Stromal cell of bone marrow (primary cell): ENCODE measurements around the gene LIMK1.
A peak's percentile ranks its signal among the peaks of the same experiment; 100 is the strongest.
"Not testable (repeated sequence)": the region's sequence is repeated elsewhere in the genome, so short reads cannot be mapped to it uniquely, and the experiment has no call there.

ENCODE experiments used
- DNase-seq: peaks from one replicate; pipeline ENCODE4 v3.0.0-alpha.2; 2012; ENCODE audit warnings: low read depth

Gene LIMK1

DNA sequence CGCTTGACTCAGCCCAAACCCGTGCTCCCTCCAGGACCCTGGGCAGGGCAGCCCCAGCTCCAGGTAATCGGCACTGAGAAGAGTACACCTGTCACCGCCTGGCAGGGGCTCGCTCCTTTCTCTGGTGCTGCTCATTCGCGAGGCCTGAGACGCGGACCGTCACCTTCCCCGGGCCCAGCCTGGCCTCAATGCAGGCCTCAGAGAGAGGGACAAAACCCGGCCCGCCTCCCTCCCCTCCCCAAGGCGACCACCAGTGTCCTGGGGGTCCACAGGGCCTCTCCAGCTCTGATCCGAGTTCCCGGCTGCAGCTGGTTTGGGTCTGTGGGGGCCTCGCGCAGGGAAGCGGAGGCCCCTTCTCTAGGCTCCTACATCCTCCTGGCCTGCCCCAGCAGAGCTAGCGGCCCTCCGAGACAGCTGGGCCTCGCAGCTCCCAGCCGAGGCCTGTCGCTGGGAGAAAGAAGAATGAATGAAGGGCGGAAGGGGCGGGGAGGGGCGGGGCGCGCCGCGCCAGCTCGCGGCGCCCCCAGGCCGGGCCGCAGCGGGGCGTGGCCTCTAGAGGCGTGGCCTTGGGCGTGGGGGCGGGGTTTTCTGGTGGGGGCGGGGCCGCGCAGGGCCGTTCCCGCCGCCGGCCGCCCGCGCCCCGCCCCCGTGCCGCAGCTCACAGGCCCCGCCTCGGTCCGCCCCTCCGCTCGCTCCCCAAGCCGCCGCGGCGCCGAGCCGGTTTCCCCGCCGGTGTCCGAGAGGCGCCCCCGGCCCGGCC is at the start of gene LIMK1:
LIMK1 (plus strand) TSS at position 688 of the 760 bp plus-strand sequence. CDS start 187 bp downstream, outside the sequence.
- DNase-seq: peak; percentile 40

DNA sequence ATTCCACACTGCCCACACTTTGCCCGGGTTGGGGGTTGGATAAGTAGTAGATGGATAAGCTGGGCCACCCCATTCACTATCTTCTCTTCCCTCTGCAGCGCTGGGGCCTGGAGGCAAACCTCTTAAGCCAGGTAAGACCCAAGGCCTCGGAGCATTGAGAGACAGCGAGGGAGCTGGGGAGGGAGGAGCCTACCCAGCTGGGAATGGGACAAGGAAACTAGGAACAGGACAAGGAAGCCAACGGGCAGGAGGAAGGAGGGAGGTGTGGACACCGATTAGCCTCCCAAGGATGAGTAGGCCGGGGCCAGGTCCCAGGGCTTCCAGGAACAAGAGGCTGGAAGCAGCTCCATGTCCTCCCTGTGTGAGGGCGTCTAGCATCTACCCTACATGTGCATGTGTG is 46.0 kb upstream of the LIMK1 start:
- DNase-seq: no peak

DNA sequence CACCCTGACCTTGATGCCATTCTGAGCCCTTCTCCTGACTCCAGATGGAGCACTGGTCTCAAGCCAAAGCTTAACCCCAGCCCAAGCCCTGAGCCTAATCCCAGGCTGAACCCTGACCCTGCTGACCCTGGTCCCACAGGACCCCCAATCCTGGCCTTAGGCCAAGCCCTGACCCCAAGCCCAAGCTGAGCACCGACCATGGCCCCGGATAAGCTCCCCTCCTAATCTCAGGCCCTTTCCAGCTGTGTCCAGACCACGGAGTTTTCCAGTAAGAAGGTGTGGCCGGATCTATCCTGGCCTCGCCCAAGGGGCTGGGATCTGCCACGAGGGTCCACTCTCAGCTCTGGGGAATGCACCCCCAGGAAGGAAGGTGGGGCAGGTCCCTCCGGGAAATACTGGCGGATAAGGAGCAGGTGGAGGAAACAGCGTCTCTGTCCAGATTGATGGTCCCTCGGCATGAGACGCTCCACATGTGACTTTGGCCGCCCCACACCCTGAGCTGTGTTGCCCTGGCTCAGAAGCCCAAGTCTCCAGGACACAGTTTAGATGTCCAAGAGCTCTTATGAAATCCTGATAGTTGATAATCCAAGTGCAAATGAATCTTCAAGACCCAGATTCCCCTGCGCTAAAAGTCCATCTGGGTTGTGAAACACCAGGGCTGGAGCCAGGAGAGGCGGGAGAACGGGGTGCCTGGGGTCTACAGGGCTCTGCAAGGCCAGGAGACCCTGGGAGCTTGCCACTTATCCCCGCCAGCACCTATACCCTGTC is 45.2 kb upstream of the LIMK1 start:
- DNase-seq: no peak

DNA sequence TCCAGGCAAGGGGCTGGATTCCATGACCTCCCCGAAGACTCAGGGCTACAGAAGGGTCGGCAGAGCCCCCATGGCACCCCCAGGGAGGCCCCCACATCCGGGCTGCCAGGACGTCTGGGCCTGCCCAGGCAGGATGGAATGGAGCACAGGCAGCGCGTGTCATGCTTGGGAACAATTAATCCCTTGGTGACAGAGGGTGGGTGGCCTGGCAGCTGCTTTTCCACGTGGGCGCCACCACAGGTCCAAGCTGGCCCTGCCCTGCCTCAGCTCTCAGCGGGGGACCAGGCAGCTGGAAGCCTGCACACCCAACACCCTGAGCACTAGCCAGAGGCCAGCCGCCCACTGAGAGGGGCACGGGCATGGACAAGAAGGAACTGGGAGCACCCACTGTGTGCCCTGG is 44.3 kb upstream of the LIMK1 start:
- no peak for DNase-seq

DNA sequence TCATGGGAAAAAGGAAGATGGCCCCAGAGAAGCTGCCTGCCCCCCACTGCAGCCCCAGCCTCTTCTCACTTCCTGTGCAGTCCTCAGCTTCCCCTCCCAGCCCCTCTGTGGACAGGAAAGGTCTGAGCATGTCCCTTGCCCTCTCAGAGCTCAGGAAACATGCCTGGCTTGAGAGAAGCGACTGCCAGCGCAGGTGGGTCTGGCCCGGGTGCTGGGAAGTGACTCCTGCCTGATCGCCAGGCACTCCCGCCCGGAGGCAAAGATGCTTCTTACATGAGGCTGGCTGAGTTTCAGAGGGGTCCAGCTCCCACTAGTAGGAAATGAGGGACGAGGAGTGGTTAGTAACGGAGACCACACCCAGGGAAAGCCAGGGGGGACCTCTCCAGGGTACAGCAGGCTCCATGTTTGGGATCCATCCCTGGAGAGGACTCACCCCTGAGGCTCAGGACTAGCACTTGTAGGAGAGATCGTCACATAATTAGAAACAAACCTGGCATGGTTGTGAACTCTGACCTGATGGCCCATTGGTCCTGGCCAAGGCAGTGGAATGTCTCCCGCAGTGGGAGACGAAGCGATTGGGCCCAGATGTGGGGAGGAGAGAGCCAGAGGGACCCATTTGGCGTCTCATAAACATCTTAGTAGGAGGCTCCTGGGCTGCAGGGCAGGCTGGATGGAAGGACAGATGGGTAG is 43.4 kb upstream of the LIMK1 start:
- no peak for DNase-seq

DNA sequence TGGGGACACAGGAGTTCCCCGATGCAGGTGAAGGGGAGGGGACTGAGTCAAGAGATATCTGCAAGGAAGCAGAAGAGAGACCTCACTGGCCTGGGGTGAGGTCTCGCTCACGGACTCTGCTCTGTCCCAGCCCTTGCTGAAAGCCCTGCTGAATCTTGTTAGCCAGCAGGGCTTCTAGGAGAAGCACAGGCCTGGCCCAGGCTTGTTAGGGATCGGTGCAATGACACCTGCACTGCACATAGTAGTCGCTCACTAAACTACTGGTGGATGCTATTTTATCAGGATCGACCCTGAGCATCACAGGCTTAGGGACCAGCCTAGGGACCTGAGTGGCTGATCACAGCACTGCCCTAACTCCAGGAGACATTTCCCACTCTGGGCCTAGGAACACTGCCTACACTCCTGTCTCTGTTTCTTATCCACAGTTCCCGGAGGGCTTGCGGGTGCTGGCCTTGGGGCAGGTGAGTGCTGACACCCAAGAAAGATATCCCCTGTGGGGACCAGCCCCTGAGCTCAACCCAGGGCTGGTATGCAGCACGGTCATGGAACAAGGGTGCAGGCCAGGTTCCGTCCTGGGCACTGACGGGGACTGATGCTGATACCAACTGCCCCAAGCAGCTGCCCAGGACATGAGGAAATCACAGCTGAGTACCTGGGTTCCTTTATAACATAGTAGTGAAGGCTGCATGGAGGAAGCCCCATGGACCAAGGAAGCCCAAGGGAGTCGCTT is 42.6 kb upstream of the LIMK1 start:
- DNase-seq: no peak

DNA sequence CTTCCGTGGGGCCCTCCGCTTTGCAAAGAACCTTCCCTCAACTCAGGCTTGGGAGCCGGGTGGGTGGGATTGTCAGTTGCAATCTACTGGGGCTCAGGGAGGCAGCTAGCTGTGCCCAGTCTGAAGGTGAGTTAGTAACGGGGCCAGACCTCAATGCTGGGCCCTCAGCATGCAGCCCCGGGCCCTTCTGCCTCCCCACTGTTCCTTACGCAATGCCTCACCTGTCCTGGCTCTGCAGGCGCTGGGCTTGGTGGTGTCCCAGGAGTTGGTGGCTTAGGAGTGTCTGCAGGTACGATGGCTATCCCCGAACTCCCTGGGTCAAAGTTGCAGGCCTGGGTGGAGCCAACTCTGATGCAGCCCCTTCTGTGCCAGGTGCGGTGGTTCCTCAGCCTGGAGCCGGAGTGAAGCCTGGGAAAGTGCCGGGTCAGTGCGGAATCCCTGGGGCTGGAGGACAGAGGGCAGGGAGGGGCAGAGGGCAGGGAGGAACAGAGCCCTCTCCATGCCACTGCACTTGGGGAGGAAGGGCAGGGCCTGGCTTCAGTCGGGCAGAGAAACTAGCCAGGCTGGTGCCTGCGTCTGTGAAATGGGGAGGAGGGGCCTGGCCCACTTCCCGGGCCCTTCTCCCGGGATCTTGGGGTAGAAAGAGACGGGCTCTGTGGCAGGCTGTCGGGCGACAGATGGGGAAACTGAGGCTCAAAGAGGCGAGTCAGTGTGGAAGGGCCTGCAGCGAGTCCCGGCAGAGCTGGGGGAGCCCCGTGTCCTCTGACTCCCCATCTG is 40.7 kb upstream of the LIMK1 start:
- no peak for DNase-seq

DNA sequence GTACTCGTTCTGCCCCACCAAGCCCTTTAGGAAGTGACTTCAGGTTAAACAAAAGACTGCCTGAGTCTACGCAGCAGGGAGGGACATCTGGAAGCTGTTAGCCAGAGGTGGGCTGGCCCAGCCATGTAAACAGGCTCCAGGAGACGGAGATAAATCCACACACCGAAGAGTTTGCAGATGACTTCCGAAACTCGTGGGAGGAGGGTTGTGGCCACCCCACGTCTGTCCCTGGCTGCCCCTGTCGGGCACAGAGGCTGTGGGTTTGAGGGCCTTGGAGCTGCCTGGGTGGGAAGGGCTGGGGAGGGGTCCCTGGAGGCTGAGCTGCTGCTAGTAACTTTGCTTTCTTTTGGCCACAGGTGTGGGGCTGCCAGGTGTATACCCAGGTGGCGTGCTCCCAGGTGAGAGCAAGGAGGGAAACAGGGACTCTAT is 40.1 kb upstream of the LIMK1 start:
- DNase-seq: no peak

DNA sequence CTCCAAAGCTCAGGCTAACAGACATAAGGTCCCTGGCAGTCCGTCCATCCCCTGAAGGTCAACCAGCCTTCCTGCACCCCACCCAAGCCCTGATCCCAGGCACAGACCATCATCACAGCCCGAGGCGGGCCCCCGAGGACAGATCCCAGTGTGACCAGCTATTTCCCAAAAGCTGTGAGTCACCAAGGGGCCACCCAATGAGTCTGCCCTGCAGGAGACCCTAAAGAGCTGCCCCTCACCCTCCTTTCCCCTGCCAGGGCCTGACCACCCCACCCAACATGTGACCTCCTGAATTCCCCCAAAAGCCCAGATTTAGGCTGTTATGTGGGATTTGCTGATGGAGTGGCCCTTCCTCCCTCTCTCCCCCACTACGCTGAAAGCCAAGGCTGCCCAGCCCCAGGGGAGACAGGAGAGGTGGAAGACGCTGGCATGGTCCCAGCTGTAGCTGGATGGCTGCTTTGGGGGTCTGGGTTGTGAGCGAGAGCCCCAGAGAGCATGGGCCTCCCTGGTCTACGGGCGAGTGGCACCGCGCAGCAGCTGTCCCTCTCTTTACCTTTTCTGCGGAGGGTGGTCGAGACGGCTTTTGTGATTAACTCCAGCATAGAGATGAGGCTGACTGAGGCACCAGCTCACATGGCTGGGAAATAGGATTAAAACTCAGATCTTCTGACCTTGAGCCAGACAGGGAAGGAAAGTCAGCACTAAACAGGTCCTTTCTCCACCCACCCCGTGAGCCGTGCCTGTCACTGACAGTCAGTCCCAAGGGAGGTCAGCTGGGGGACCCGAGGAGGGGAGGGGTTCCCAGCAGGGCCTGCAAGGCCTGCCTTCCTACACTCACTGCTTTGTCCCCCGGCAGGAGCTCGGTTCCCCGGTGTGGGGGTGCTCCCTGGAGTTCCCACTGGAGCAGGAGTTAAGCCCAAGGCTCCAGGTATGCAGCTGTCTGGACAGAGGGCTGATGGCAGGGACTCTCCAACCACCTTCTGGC is 38.9 kb upstream of the LIMK1 start:
- DNase-seq: no peak

DNA sequence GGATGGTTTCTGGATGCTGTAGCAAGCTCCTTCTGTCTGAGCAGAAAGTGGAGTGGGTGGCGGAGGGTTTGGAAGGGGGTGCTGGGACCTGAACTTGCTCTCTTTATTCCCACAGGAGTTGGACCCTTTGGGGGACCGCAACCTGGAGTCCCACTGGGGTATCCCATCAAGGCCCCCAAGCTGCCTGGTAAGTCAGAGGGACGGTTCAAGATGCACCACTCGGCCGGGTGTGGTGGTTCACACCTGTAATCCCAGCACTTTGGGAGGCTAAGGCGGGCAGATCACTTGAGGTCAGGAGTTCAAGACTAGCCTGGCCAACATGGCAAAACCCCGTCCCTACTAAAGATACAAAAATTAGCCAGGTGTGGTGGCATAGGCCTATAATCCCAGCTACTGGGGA is 37.0 kb upstream of the LIMK1 start:
- DNase-seq: not testable (repeated sequence)

DNA sequence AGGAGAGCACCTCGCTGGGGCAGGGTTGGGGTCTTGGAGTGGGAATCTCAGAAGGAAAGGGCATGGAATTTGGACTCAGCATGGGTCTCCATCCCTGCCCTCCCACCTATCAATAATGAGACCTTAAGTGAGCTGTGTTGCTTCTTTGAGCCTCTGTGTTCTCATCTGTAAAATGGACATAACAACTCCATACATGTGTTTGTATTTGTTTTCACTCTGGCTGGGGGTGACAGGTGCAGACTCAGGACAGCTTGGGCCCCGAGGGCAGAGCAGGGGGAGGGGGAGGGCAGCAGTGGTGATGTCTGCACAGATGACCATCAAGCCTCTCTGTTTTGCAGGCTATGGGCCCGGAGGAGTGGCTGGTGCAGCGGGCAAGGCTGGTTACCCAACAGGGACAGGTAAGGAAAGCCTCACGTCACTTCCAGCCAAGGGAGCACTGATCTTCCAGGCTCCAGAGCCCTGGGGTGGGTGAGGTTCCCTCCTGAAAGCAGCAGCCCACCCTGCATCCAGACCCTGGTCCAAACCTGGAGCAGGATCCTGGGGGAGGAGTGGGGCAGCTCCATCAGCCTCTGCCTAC is 35.7 kb upstream of the LIMK1 start:
- DNase-seq: no peak

DNA sequence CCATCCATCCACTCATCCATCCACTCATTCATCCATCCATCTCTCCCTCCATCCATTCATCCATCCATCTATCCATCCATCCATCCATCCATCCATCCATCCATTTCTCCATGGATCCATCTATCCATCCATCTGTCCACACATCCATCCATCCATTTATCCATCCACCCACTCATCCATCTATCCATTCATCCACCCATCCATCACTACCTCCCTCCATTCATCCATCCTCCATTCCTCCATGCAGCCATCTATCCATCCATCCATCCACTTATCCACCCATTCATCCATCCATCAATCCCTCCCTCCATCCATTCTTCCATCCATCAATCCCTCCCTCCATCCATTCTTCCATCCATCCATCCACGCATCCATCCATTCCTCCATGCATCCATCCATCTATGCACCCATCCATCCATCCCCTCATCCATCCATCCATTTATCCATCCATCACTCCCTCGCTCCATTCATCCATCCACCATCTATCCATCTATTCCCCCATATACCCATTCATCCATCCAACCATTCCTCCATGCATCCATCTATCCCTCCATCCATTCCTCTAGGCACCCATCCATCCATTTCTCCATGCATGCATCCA is 34.5 kb upstream of the LIMK1 start:
- no peak for DNase-seq

DNA sequence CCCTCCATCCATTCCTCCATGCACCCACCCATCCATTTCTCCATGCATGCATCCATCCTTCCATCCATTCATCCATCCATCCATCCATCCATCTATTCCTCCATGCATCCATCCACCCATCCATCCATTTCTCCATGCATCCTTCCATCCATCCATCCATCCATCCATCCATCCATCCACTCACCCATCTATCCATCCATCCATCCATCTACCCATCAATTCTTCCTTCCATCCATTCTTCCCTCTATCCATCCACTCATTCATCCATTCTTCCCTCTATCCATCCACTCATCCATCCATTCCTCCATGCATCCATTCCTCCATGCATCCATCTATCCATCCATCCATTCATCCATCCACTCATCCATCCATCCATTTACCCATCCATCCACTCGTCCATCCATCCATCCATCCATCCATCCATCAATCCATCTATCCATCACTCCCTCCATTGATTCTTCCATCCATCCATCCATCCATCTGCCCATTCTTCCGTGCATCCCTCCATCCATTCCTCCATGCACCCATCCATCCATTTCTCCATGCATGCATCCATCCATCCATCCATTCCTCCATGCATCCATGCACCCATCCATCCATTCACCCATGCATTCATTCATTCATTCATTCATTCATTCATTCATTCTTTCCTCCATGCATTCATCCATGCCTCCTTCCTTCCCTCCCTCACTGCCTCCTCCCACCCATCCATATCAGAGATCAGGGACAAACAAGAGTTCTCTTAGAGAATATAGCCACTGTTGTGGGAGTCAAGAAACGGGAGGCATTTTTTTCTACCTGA is 33.4 kb upstream of the LIMK1 start:
- DNase-seq: no peak

DNA sequence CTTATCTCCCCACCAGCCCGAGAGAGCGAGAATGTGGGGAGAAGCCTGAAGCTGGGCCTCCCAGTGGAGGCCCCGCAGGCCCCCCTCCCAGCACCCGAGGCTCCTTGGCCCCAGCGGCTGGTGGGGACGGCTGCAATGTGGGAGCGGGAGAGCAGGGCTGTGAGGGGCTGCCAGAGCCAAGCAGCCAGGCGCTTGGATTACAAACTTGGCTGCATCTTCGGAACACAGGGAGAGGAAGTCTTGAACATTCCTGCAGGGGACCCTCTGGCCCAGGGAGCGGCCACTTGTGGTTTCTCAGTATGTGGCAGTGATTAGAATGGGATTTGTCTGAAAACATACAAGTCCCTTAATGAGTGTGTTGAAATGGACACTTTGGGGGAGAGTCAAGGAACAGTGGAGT is 32.4 kb upstream of the LIMK1 start:
- DNase-seq: no peak

DNA sequence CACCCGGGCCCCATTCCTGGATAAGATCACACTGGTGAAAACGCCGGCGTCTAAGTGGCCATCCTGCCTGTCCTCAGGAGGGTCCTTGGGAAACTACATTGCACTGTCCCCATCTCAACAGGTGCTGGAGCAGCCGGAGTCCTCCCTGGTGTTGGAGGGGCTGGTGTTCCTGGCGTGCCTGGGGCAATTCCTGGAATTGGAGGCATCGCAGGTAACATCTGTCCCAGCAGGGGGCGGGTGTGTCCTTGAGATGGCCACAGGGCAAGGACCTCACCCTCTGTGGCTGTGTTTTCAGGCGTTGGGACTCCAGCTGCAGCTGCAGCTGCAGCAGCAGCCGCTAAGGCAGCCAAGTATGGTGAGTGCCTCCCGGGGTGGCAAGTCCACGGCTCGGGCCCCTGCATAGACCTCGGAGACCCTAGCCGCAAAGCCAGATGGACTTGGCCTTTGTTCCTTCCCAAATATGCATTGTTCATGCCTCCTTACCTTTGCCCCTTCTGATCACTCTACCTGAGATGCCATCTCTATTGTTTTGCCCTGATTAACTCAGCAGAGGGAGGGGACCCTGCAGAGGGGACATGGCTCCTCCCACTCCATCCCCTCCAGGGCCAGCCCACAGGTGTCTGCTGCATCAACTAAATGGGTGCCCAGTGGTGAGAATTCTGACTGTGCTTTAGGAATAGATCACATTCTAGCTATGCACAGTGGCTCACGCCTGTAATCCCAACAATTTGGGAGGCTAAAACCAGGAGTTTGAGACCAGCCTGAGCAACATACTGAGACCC is 31.8 kb upstream of the LIMK1 start:
- DNase-seq: no peak

DNA sequence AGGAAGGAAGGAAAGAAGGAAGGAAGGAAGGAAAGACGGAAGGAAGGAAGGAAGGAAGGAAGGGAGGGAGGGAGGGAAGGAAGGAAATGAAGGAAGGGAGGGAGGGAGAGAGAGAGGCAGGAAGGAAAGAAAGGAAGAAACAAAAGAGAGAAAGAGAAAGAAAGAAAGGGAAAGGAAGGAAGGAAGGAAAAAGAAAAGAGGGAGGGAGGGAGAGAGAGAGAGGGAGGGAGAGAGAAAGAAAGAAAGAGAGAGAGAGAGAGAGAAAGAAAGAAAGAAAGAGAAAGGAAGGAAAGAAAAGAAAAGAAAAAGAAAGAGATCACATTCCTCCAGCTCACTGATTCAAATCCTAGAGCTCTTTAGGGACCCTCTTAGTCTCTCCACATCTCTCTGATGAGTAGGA is 31.0 kb upstream of the LIMK1 start:
- no peak for DNase-seq

DNA sequence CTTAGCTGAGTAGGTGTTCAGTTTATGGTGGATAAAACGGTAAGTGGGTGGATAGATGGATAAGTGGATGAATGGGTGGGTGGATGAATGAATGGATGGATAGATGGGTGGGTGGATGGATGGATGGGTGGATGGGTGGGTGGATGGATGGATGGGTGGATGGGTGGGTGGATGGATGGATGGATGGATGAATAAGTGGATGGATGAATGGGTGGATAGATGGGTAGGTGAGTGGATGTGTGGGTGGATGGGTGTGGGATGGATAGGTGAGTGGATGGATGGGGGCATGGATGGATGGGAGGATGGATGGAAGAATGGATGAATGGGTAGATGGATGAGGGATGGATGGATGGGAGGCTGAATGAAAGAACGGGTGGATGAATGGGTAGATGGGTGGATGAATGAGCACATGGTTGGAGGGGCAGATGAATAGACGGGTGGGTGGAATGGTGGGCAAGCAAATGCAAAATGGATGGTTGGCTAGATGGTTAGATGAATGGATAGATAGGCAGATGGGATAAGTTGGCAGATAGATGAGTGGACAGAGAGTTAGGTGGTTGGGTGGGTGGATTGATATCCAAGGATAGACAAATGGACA is 29.9 kb upstream of the LIMK1 start:
- DNase-seq: no peak
